Colonic mucosa (tissue), 4 donors: Measurements from ENCODE around the gene SUPT5H. TPM values are rescaled to one million over a fixed set of nuclear protein-coding genes. Genes with fewer than 3 reads are reported as not detected.

Experiments used
- DNase-seq: peaks from one replicate; pipeline ENCODE4 v3.0.0-alpha.2; 2020
- H3K27ac ChIP-seq: fragments of 200-600 bp; one replicate; pipeline ENCODE4 v1.8.0; 2021
- H3K27me3 ChIP-seq: fragments of 200-600 bp; one replicate; pipeline ENCODE4 v1.8.0; 2021
- H3K36me3 ChIP-seq: fragments of 200-600 bp; one replicate; pipeline ENCODE4 v1.8.0; 2021
- H3K4me1 ChIP-seq: fragments of 200-600 bp; one replicate; pipeline ENCODE4 v1.8.0; 2021; ENCODE audit warnings: mild to moderate bottlenecking
- H3K4me3 ChIP-seq: fragments of 200-600 bp; one replicate; pipeline ENCODE4 v1.8.0; 2021
- H3K9ac ChIP-seq, 2 donors: one replicate each; pipeline ENCODE4 v1.7.0; 2013; ENCODE audit warnings: control low read depth in 2 of 2, low read depth in 2 of 2, low read length in 2 of 2
- H3K9me3 ChIP-seq: fragments of 200-600 bp; one replicate; pipeline ENCODE4 v1.8.0; 2021
- intact Hi-C: fragments of 100-400 bp; cut with DNase I; formaldehyde crosslinking; loops from one replicate; pipeline ENCODE4 v1.14.1; 2022
- total RNA-seq, 2 donors: library from RNA; stranded (reverse); fragmentation: NEBNext Ultra II Directional in 1 of 2; extraction: Animal tissue kit (Norgen Biotek cat#: 25700) in 1 of 2; gene quantifications; one replicate each; pipeline ENCODE4 v1.2.1, GENCODE V29; 2021
- TF ChIP-seq, protein P1 (sequence below): fragments of 200-600 bp; IDR thresholded peaks from one replicate; pipeline ENCODE4 v1.8.0; 2022; ENCODE audit warnings: antibody characterized with exemption, mild to moderate bottlenecking
- donor health status: healthy.
- donor health status: DM: no; HTN: no; CAD: no.
- donor health status: DM: no; HTN: no; CAD: no.

SUPT5H gene
- total RNA-seq, 2 donors from 2014 or later: 76.6 to 123 TPM

DNA sequence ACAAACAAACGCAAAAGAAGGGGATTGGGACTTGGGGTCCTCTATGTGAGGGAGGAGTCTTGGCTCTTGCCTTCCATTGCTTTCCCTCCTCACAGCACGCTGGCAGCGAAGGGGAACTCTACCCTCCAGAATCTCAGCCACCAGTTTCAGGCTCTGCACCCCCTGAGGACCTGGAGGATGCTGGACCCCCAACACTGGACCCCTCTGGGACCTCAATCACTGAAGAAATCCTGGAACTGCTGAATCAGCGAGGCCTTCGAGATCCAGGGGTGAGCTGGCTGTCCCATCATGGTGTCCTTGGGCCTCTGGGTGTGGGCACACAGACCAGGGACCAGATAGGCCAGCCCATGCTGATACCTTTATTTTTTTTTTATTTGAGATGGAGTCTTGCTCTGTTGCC lies 23.4 kb upstream of the SUPT5H start:
- Histone ChIP-seq H3K9me3 (no peaks in the 10 kb centered on the region), H3K4me3 (no peak overlapping the region), H3K36me3 (no peaks in the 10 kb centered on the region), H3K27ac (no peak overlapping the region), H3K27me3 (no peaks in the 10 kb centered on the region), H3K4me1 (no peaks in the 10 kb centered on the region), H3K9ac (no peak overlapping the region)
- TF ChIP-seq, protein P1, sequence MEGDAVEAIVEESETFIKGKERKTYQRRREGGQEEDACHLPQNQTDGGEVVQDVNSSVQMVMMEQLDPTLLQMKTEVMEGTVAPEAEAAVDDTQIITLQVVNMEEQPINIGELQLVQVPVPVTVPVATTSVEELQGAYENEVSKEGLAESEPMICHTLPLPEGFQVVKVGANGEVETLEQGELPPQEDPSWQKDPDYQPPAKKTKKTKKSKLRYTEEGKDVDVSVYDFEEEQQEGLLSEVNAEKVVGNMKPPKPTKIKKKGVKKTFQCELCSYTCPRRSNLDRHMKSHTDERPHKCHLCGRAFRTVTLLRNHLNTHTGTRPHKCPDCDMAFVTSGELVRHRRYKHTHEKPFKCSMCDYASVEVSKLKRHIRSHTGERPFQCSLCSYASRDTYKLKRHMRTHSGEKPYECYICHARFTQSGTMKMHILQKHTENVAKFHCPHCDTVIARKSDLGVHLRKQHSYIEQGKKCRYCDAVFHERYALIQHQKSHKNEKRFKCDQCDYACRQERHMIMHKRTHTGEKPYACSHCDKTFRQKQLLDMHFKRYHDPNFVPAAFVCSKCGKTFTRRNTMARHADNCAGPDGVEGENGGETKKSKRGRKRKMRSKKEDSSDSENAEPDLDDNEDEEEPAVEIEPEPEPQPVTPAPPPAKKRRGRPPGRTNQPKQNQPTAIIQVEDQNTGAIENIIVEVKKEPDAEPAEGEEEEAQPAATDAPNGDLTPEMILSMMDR: no peak
- DNase-seq: no peak
- intact Hi-C loops: no loop called here

DNA sequence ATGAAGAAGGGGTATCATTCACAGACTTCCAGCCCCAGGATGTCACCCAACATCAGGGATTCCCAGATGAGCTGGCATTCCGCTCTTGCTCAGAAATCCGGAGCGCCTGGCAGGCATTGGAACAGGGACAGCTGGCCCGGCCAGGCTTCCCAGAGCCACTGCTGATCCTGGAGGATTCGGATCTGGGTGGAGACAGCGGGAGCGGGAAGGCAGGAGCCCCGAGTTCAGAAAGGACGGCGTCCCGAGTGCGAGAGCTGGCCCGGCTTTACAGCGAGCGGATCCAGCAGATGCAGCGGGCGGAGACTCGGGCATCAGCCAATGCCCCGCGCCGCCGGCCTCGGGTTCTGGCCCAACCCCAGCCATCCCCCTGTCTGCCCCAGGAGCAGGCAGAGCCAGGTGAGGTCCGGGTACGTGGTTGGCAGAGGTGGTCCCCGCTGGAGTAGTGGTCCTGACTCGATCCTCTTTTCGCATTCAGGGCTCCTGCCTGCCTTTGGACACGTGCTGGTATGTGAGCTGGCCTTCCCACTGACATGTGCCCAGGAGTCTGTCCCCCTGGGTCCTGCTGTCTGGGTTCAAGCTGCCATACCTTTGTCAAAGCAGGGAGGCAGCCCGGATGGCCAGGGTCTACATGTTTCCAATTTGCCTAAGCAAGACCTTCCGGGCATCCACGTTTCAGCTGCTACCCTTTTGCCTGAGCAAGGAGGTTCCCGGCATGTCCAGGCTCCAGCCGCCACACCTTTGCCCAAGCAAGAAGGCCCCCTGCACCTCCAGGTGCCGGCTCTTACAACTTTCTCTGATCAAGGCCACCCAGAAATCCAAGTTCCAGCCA lies 21.9 kb upstream of the SUPT5H start:
- H3K27me3 ChIP-seq: no peaks in the 10 kb centered on the region
- intact Hi-C loops: no loop called here
- no peak for DNase-seq
- no peaks in the 10 kb centered on the region for H3K4me1 ChIP-seq
- H3K27ac ChIP-seq: no peak overlapping the region
- H3K36me3 ChIP-seq: no peaks in the 10 kb centered on the region
- no peak overlapping the region for H3K9ac ChIP-seq
- no peak overlapping the region for H3K4me3 ChIP-seq
- no peaks in the 10 kb centered on the region for H3K9me3 ChIP-seq
- TF ChIP-seq, protein P1: no peak

DNA sequence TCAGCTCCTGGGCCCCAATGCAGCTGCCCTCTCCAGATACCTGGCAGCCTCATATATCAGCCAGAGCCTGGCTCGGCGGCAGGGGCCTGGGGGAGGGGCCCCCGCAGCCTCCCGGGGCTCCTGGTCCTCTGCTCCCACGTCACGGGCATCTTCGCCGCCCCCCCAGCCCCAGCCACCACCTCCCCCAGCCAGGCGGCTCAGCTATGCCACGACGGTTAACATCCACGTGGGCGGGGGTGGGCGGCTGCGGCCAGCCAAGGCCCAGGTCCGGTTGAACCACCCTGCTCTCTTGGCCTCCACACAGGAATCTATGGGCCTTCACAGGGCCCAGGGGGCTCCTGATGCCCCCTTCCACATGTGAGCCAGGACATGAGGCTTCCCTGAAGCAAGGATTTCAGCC lies 20.4 kb upstream of the SUPT5H start:
- no peaks in the 10 kb centered on the region for H3K9me3 ChIP-seq
- DNase-seq: no peak
- intact Hi-C loops: no loop called here
- H3K27me3 ChIP-seq: no peaks in the 10 kb centered on the region
- H3K4me1 ChIP-seq: no peaks in the 10 kb centered on the region
- no peak overlapping the region for H3K4me3 ChIP-seq
- no peak overlapping the region for H3K27ac ChIP-seq
- TF ChIP-seq, protein P1: no peak
- no peaks in the 10 kb centered on the region for H3K36me3 ChIP-seq
- H3K9ac ChIP-seq: no peak overlapping the region

DNA sequence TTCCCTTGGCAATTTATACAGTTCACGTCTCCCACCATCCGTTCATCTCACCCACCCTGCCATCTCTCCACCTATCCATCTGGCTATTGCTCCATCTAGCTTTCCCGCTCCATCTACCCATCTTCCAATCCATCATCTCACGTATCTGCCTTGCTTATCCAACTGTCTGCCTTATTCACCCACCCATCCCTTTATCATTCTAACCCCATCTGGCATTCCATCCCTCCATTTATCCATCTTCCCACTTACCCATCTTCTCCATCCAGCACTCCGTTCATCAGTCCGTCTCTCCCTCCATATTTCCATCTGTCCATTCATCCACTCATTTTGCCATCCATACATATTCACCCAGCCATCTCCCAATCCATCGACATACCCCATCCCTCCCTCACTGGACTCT lies 19.6 kb upstream of the SUPT5H start:
- Histone ChIP-seq H3K9me3 (no peaks in the 10 kb centered on the region), H3K27me3 (no peaks in the 10 kb centered on the region), H3K4me3 (no peak overlapping the region), H3K4me1 (no peaks in the 10 kb centered on the region), H3K36me3 (no peaks in the 10 kb centered on the region), H3K27ac (no peak overlapping the region), H3K9ac (no peak overlapping the region)
- intact Hi-C loops: no loop called here
- TF ChIP-seq, protein P1: no peak
- no peak for DNase-seq

DNA sequence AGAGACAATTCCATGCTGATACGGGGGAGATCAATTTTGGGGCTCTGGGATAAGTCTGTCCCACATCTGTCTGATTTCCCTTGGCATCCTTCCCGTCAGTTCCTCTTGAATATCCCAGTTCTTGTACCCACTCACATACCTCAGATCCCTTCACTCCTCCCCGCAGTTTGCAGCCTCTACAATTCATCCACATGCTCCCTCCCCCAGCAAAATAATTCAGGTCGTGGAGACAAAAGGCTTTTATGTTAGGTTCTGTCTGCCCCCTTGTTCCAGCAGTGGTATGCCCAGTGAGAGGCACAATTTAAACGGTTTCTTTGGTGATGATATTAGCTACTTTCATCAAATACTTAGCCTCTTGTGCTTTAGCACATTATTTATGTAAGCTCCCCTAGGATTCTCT lies 19.2 kb upstream of the SUPT5H start:
- no peak overlapping the region for H3K9ac ChIP-seq
- H3K36me3 ChIP-seq: no peaks in the 10 kb centered on the region
- intact Hi-C loops: no loop called here

More for the DNA sequence above, 19.2 kb upstream of the SUPT5H start:
- TF ChIP-seq, protein P1: no peak
- H3K27me3 ChIP-seq: no peaks in the 10 kb centered on the region
- no peak for DNase-seq
- H3K27ac ChIP-seq: no peak overlapping the region
- no peaks in the 10 kb centered on the region for H3K9me3 ChIP-seq
- no peak overlapping the region for H3K4me3 ChIP-seq
- H3K4me1 ChIP-seq: no peaks in the 10 kb centered on the region
